Measurements from ENCODE around the gene CDIP1. TPM values are rescaled to one million over a fixed set of nuclear protein-coding genes. Genes with fewer than 3 reads are reported as not detected.

The CDIP1 gene
- total RNA-seq, 4 donors from 2014 or later, result 14.7 to 30.0 (median 21.3) TPM

GRCh38 chr16:4522051-4522581, 16.5 kb downstream of the CDIP1 start:
- H3K4me3 ChIP-seq, result no peak overlapping the region
- no peak overlapping the region for H3K27ac ChIP-seq
- WGBS, result 54% methylated on average over 5 of the region's 8 CpGs
- peaks cover 12% of the 10 kb centered on the region for H3K4me1 ChIP-seq
- H3K9me3 ChIP-seq, result no peaks in the 10 kb centered on the region
- no peak for DNase-seq (ENCODE audit: low spot score in 2 of 2)
- H3K36me3 ChIP-seq, result no peaks in the 10 kb centered on the region
- TF ChIP-seq EP300 (IDR thresholded peaks at IDR 0.05), result no peak
- TF ChIP-seq CTCF (IDR thresholded peaks at IDR 0.05), result no peak
- no peak for TF ChIP-seq POLR2A (IDR thresholded peaks at IDR 0.05)
- no peak for TF ChIP-seq POLR2AphosphoS5 (IDR thresholded peaks at IDR 0.05)
- no peaks in the 10 kb centered on the region for H3K27me3 ChIP-seq

- no peak for DNase-seq (ENCODE audit: low spot score in 2 of 2)
- no peak overlapping the region for H3K27ac ChIP-seq
- no peaks in the 10 kb centered on the region for H3K36me3 ChIP-seq
- 82% methylated on average over 7 of the region's 7 CpGs for WGBS
- no peaks in the 10 kb centered on the region for H3K9me3 ChIP-seq
- H3K4me3 ChIP-seq, result no peak overlapping the region
- TF ChIP-seq CTCF (IDR thresholded peaks at IDR 0.05) (no peak), EP300 (IDR thresholded peaks at IDR 0.05) (no peak), POLR2AphosphoS5 (IDR thresholded peaks at IDR 0.05) (no peak), POLR2A (IDR thresholded peaks at IDR 0.05) (no peak)
- no peaks in the 10 kb centered on the region for H3K27me3 ChIP-seq
- H3K4me1 ChIP-seq, result peaks cover 13% of the 10 kb centered on the region
Measured at GRCh38 chr16:4520913-4521312, 17.7 kb downstream of the CDIP1 start.

- no peak for TF ChIP-seq POLR2AphosphoS5 (IDR thresholded peaks at IDR 0.05)
- no peak for TF ChIP-seq CTCF (IDR thresholded peaks at IDR 0.05)
- TF ChIP-seq EP300 (IDR thresholded peaks at IDR 0.05), result no peak
- TF ChIP-seq POLR2A (IDR thresholded peaks at IDR 0.05), result no peak
- 79% methylated on average over 15 of the region's 15 CpGs for WGBS
- no peak overlapping the region for H3K4me3 ChIP-seq
- no peaks in the 10 kb centered on the region for H3K9me3 ChIP-seq
- peaks cover 20% of the 10 kb centered on the region for H3K4me1 ChIP-seq
- no peaks in the 10 kb centered on the region for H3K36me3 ChIP-seq
- H3K27me3 ChIP-seq, result no peaks in the 10 kb centered on the region
- DNase-seq (ENCODE audit: low spot score in 2 of 2), result no peak
- H3K27ac ChIP-seq, result no peak overlapping the region
Measured at GRCh38 chr16:4519274-4520058, 19.1 kb downstream of the CDIP1 start.

- WGBS, result 77% methylated on average over 8 of the region's 12 CpGs
- peaks cover 9% of the 10 kb centered on the region for H3K36me3 ChIP-seq
Measured at GRCh38 chr16:4517812-4518680, 20.5 kb downstream of the CDIP1 start.

More at GRCh38 chr16:4517812-4518680, 20.5 kb downstream of the CDIP1 start:
- Histone ChIP-seq H3K9me3 (no peaks in the 10 kb centered on the region), H3K27ac (no peak overlapping the region), H3K4me1 (peaks cover 34% of the 10 kb centered on the region), H3K27me3 (no peaks in the 10 kb centered on the region), H3K4me3 (no peak overlapping the region)
- no peak for DNase-seq (ENCODE audit: low spot score in 2 of 2)
- TF ChIP-seq EP300 (IDR thresholded peaks at IDR 0.05) (no peak), CTCF (IDR thresholded peaks at IDR 0.05) (peak in 1 of 2 donors; percentile 32)
